Ascending aorta (tissue), 2 donors: ENCODE data around the gene ACD. TPM values are rescaled to one million over a fixed set of nuclear protein-coding genes. Genes with fewer than 3 reads are reported as not detected.

Experiments
- DNase-seq, 2 donors: peaks; one replicate each; pipeline ENCODE4 v3.0.0-alpha.2; 2019; ENCODE audit warnings: low spot score in 2 of 2
- H3K27ac ChIP-seq, 2 donors: fragments of 200-600 bp; sonication (generic); one replicate each; pipeline ENCODE4 v1.5.1; 2016 to 2017; ENCODE audit warnings: mild to moderate bottlenecking in 1 of 2
- H3K27me3 ChIP-seq: fragments of 200-600 bp; sonication (generic); one replicate; pipeline ENCODE4 v1.5.1; 2017
- H3K36me3 ChIP-seq, 2 donors: fragments of 200-600 bp; sonication (generic); one replicate each; pipeline ENCODE4 v1.5.1; 2016
- H3K4me1 ChIP-seq, 2 donors: fragments of 200-600 bp; sonication (generic); one replicate each; pipeline ENCODE4 v1.5.1; 2016 to 2017; ENCODE audit warnings: mild to moderate bottlenecking in 1 of 2
- H3K4me3 ChIP-seq, 2 donors: fragments of 200-600 bp; sonication (generic); one replicate each; pipeline ENCODE4 v1.5.1; 2016 to 2017; ENCODE audit warnings: mild to moderate bottlenecking in 1 of 2
- H3K9me3 ChIP-seq, 2 donors: fragments of 200-600 bp; sonication (generic); one replicate each; pipeline ENCODE4 v1.5.1; 2016
- intact Hi-C: fragments of 100-400 bp; cut with DNase I; formaldehyde crosslinking; loops from one replicate; pipeline ENCODE4 v1.15.1; 2023
- total RNA-seq: library from RNA; depleted of rRNA; stranded (reverse); fragments of >200 nt; gene quantifications from one replicate; pipeline ENCODE4 v1.1.0, GENCODE V29; 2016
- TF ChIP-seq, protein P1 (sequence below), 3 experiments: fragments of 200-600 bp in 2 of 3; fragments of 450-650 bp in 1 of 3; sonication (generic) in 2 of 3; IDR thresholded peaks; one replicate each; pipeline ENCODE4 v1.5.1; 2016 to 2019; ENCODE audit warnings: antibody characterized with exemption in 3 of 3, mild to moderate bottlenecking in 1 of 3, moderate library complexity in 1 of 3

The ACD gene
- total RNA-seq: 14.5 TPM

DNA sequence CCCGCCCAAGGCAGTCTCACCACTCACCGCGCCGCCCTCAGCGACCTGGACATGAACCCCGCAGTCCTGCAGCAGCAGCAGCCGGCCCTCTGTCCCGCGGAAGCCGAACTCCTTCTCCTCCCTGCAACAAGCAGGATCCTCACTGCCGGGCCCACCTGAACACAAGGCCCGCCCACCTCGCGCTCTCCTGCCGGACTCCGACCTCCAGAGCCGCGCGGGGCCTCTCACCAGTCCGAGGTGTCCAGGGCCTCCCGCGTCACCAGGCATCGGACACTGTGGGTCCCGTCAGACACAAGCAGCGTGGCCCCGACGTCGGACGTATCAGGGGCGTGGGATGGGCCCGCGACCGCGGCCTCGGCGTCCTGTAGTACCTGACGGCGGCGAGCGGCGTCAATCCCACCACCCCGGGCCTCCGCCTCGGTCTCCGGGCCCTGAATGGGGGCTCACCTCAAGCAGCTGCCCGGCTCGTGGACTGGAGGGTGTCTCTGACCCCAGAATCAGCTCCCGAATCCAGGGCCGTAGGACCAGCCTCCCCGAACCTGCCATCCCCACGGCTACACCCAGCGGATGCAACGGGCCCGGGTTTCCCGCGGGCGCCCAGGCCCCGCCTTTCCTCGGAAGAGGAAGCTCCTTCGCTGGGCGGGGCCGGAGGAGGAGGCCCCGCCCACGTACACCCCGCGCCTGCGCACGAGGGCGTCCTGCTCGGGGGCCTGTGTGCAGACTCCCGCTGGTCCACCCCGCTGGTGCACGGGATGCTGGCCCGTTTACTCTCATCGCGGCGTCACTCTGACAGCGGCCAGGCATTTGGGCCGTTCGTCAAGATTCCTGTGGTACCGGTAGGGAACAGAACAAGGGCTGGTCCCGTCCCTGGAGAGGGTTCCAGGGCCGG is at the start of gene ACD:
Gene ACD (minus strand): TSS at position 586 of the 889 bp plus-strand sequence. CDS start 40 bp downstream, at position 546.
- TF ChIP-seq, protein P1, sequence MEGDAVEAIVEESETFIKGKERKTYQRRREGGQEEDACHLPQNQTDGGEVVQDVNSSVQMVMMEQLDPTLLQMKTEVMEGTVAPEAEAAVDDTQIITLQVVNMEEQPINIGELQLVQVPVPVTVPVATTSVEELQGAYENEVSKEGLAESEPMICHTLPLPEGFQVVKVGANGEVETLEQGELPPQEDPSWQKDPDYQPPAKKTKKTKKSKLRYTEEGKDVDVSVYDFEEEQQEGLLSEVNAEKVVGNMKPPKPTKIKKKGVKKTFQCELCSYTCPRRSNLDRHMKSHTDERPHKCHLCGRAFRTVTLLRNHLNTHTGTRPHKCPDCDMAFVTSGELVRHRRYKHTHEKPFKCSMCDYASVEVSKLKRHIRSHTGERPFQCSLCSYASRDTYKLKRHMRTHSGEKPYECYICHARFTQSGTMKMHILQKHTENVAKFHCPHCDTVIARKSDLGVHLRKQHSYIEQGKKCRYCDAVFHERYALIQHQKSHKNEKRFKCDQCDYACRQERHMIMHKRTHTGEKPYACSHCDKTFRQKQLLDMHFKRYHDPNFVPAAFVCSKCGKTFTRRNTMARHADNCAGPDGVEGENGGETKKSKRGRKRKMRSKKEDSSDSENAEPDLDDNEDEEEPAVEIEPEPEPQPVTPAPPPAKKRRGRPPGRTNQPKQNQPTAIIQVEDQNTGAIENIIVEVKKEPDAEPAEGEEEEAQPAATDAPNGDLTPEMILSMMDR (IDR thresholded peaks at IDR 0.05): no peak
- Histone ChIP-seq H3K9me3 (no peaks in the 10 kb centered on the region), H3K27ac (peak within 1 kb of the TSS; percentile 86 to 90), H3K4me1 (peaks cover 11 to 15% of the 10 kb centered on the region in 2 donors), H3K36me3 (peaks cover 0 to 16% of the 10 kb centered on the region in 2 donors), H3K4me3 (peak within 1 kb of the TSS; percentile 62 to 97), H3K27me3 (no peaks in the 10 kb centered on the region)
- DNase-seq: peak; percentile 61 to 95
- intact Hi-C loops: loop anchor here (1.0 to 10.0 kb wide), 7 partner anchors 8 to 415 kb away; partner anchors contain the start of genes ATP6V0D1, CTCF, FHOD1 and GFOD2

DNA sequence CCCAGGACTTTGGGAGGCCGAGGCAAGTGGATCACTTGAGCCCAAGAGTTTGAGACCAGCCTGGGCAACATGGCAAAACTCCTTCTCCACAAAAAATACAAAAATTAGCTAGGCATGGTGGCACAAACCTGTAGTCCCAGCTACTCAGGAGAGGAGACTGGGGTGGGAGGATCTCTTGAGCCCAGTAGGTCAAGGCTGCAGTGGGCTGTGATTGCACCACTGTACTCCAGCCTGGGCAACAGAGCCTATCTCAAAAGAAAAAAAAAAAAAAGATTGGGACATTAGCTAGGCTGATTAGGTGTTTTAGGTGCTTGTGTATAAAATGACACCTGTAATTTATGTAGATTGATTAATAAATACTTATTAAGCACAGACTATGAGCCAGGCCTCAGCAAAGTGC is 49.0 kb upstream of the ACD start:
- TF ChIP-seq, protein P1 (IDR thresholded peaks at IDR 0.05): no peak
- H3K4me3 ChIP-seq: no peak overlapping the region
- intact Hi-C loops: no loop called here
- no peak for DNase-seq
- no peaks in the 10 kb centered on the region for H3K36me3 ChIP-seq
- no peaks in the 10 kb centered on the region for H3K9me3 ChIP-seq
- H3K27ac ChIP-seq: no peak overlapping the region
- H3K27me3 ChIP-seq: no peaks in the 10 kb centered on the region
- no peaks in the 10 kb centered on the region for H3K4me1 ChIP-seq

DNA sequence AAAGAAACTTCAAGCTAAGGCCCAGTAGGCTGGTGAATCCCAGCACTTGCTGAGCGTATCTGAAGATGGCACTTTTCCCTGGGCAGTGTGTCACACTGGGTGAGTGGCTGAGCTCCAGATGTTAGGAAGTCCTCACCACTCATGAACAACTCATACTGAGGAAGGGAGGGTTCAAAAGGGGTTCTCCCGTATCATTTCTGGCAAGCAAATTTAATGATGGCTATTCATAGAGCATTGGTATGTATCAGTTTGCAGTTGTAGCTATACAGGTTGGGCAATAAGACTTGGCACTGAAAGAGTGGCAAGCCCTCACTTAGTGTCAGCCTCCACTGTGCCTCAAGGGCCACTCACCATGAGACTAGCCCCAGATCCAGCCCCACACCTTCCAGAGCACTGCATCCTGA is 48.3 kb upstream of the ACD start:
- H3K4me1 ChIP-seq: no peaks in the 10 kb centered on the region
- TF ChIP-seq, protein P1 (IDR thresholded peaks at IDR 0.05): no peak
- DNase-seq: no peak
- no peaks in the 10 kb centered on the region for H3K27me3 ChIP-seq
- H3K4me3 ChIP-seq: no peak overlapping the region
- intact Hi-C loops: no loop called here
- no peak overlapping the region for H3K27ac ChIP-seq
- no peaks in the 10 kb centered on the region for H3K36me3 ChIP-seq
- H3K9me3 ChIP-seq: no peaks in the 10 kb centered on the region

DNA sequence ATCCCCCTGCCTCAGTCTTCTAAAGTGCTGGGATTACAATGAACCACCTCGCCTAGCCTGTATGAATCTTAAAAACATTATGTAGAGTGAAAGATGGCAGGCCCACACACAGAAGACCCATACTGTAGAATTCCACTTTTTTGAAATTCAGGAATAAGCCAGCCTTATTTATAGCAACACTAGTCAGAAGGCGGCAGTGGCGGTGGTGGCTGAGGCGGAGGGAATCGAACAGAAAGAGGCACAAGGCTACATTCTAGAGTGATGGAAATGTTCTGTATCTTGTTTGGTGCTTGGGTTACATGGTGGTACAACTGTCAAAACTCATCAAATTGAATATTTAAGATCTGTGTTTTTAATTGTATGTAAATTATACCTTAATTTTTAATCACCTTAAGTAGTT is 47.7 kb upstream of the ACD start:
- intact Hi-C loops: no loop called here
- no peaks in the 10 kb centered on the region for H3K36me3 ChIP-seq
- TF ChIP-seq, protein P1 (IDR thresholded peaks at IDR 0.05): no peak
- no peak for DNase-seq
- H3K27ac ChIP-seq: no peak overlapping the region
- no peaks in the 10 kb centered on the region for H3K4me1 ChIP-seq
- no peaks in the 10 kb centered on the region for H3K27me3 ChIP-seq
- no peak overlapping the region for H3K4me3 ChIP-seq
- H3K9me3 ChIP-seq: no peaks in the 10 kb centered on the region

DNA sequence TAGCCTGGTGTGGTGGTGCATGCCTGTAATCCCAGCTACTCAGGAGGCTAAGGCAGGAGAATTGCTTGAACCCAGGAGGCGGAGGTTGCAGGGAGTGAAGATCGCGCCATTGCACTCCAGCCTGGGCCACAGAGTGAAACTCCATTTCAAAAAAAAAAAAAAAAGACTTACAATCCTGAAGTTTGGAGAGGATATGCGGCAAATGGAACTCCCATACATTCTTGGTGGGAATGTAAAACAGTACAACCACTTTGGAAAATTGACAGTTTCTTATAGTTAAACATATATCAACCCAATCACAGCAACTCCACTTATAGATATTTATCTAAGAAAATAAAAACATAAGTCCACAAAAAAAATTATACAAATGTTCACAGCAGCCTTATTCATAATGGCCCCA is 47.1 kb upstream of the ACD start:
- Histone ChIP-seq H3K9me3 (no peaks in the 10 kb centered on the region), H3K27ac (no peak overlapping the region), H3K4me3 (no peak overlapping the region), H3K27me3 (no peaks in the 10 kb centered on the region), H3K4me1 (no peaks in the 10 kb centered on the region), H3K36me3 (no peaks in the 10 kb centered on the region)
- TF ChIP-seq, protein P1 (IDR thresholded peaks at IDR 0.05): no peak
- DNase-seq: no peak
- intact Hi-C loops: no loop called here
